OCI-LY1 (cell line): ENCODE results near the gene SLC9A7.

Experiments
- CTCF ChIP-seq: fragments of 200-600 bp; sonication (generic), shearing (Covaris generic); IDR thresholded peaks from 2 replicates; pipeline ENCODE4 v1.5.1; 2017; ENCODE audit warnings: mild to moderate bottlenecking, antibody characterized with exemption, low read length, moderate library complexity, mixed read lengths
- EZH2 ChIP-seq: fragments of 200-600 bp; sonication (generic), shearing (Covaris generic); IDR thresholded peaks from 2 replicates; pipeline ENCODE4 v1.8.0; 2017; ENCODE audit warnings: borderline replicate concordance, mixed run types, mild to moderate bottlenecking, antibody characterized with exemption, low read length, moderate library complexity, mixed read lengths

- TF ChIP-seq EZH2 = no peak
- TF ChIP-seq CTCF = no peak
These were observed 559 bp downstream of the SLC9A7 start for GRCh38 chrX:46758163-46758955.
